Cardiac fibroblast (primary cell): ENCODE measurements around the gene PALD1.

Experiments
- DNase-seq, 2 donors: peaks; one replicate each; pipeline versions ENCODE4 v3.0.0 to v3.0.0-alpha.2; 2010; ENCODE audit warnings: low read depth in 2 of 2
- H3K4me3 ChIP-seq, 2 donors: replicated peaks in 1 of 2; 1 replicate in 1 of 2; 2 replicates in 1 of 2; pipeline ENCODE4 v1.5.1; 2011; ENCODE audit warnings: low read depth in 2 of 2, low read length in 2 of 2, mild to moderate bottlenecking in 2 of 2, moderate library complexity in 1 of 2
- TF ChIP-seq, protein P1 (sequence below): IDR thresholded peaks from one replicate; pipeline ENCODE4 v1.5.1; 2011; ENCODE audit warnings: low read depth, mild to moderate bottlenecking, low read length, inconsistent platforms

PALD1 gene

DNA sequence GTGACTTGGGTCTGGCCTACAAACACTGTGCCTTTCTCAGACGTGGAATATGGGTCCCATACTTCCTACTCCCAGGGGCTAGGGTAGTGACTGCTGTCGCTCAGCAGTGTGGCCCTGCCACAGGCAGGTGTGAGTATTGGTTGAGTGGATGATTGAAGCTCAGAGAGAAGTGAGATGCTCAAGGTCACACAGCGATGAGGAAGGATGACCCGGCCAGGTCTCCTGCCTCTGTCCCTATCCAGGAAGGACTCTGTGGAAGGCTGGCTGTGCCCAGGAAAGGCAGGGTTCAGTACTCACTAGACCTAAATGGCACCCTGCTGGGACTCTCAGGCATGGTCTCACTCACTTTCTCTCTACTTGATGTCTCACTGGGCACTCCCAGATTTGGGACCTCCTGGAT, 121.2 kb downstream of the PALD1 start:
- TF ChIP-seq, protein P1, sequence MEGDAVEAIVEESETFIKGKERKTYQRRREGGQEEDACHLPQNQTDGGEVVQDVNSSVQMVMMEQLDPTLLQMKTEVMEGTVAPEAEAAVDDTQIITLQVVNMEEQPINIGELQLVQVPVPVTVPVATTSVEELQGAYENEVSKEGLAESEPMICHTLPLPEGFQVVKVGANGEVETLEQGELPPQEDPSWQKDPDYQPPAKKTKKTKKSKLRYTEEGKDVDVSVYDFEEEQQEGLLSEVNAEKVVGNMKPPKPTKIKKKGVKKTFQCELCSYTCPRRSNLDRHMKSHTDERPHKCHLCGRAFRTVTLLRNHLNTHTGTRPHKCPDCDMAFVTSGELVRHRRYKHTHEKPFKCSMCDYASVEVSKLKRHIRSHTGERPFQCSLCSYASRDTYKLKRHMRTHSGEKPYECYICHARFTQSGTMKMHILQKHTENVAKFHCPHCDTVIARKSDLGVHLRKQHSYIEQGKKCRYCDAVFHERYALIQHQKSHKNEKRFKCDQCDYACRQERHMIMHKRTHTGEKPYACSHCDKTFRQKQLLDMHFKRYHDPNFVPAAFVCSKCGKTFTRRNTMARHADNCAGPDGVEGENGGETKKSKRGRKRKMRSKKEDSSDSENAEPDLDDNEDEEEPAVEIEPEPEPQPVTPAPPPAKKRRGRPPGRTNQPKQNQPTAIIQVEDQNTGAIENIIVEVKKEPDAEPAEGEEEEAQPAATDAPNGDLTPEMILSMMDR, result no peak
- no peak for DNase-seq
- no peak overlapping the region for H3K4me3 ChIP-seq

- H3K4me3 ChIP-seq, result no peak overlapping the region
- DNase-seq, result no peak
- TF ChIP-seq, protein P1, result no peak
These were observed 122.2 kb downstream of the PALD1 start for GRCh38 chr10:70600512-70601395.

- H3K4me3 ChIP-seq, result no peak overlapping the region
- TF ChIP-seq, protein P1, result no peak
- DNase-seq, result no peak
These were observed 123.2 kb downstream of the PALD1 start for GRCh38 chr10:70601746-70602145.

DNA sequence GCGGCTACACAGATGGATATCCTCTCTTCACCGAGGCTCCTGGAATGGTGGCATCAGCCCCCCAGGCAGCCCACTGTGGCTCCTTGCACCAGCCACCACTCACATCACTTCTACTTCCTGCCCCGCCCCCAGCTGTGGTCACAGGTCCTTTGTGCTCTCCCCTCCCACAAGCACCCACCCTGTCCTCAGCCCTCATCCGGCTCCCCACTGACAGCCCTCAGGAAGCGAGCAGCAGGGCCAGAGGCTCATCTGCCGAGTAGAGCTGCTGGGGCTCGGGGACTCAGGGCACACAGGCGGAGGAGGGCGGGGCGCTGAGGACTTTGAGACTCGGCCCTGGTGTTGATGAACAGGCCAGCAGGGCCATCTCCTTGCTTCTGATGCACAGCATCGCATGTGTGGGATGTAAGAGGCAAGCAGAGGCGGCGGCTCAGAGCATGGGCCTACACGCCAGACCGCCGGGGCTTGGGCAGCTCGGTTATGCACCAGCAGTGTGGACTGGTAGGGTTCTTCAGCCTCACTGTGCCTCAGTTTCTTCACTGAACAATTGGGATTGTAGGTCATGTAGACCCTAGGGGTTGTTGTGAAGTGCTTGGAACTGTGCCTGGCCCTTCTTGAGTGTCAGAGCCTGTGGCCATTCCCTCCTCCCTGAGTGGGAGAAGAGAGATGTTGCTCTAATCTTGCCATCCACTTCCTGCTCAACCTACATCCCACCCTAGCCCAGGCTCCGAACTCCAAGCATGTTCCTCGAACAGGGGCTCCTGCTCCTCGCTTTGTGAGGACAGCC, 124.3 kb downstream of the PALD1 start, which contains the start of gene PRF1:
TSS of gene PRF1 (minus strand) at position 77 of the 784 bp plus-strand sequence. CDS start 1,839 bp downstream, outside the sequence.
- no peak within 1 kb of the TSS for H3K4me3 ChIP-seq
- TF ChIP-seq, protein P1, result no peak
- DNase-seq, result no peak

GRCh38 chr10:70603449-70603801, 124.9 kb downstream of the PALD1 start:
- DNase-seq, result no peak
- TF ChIP-seq, protein P1, result no peak
- no peak overlapping the region for H3K4me3 ChIP-seq

DNA sequence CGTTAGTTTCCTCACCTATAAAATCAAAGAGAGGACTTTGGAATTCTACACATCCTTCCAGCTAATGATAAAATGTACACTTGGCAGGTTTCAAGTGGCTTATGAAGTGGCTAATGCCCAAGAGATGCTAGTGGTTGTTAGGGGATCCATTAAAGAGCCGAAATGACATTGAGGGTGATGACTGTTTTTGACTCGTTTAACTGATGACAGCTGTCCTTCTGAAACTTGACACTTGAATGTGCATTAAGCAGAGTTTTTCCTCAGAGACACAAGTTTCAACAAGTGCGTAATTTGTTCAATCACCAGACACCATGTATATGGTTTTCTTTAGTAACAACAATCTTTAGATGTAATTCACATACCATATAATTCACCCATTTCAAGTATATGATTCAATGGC, 125.5 kb downstream of the PALD1 start:
- TF ChIP-seq, protein P1, result no peak
- no peak overlapping the region for H3K4me3 ChIP-seq
- DNase-seq, result no peak
